Neural cell (in vitro differentiated cells): Measurements from ENCODE around the gene RFX6. TPM values are rescaled to one million over a fixed set of nuclear protein-coding genes. Genes with fewer than 3 reads are reported as not detected.

Experiments used
- H2AFZ ChIP-seq: fragments of 200-600, 300-800 bp; sonication (generic), shearing (Covaris generic); 2 replicates; pipeline ENCODE4 v1.6.0; 2014; ENCODE audit warnings: low read depth, mild to moderate bottlenecking, antibody characterized with exemption, low read length, moderate library complexity
- H3F3A ChIP-seq: fragments of 200-600 bp; shearing (Covaris generic); 2 replicates; pipeline ENCODE4 v1.6.1; 2016; ENCODE audit warnings: mild to moderate bottlenecking, moderate library complexity, mixed read lengths, antibody characterized with exemption, low read length; ENCODE audit not compliant: insufficient read depth, poor library complexity, severe bottlenecking
- H3K27ac ChIP-seq: fragments of 200-600, 300-800 bp; sonication (generic), shearing (Covaris generic); 2 replicates; pipeline ENCODE4 v1.5.1; 2014; ENCODE audit warnings: mild to moderate bottlenecking, low read length, moderate library complexity
- H3K27me3 ChIP-seq: fragments of 300-800, 200-600 bp; sonication (generic), shearing (Covaris generic); 2 replicates; pipeline ENCODE4 v1.6.0; 2014; ENCODE audit warnings: mild to moderate bottlenecking, low read depth, low read length, moderate library complexity; ENCODE audit not compliant: insufficient read depth
- H3K36me3 ChIP-seq: fragments of 300-800, 200-600 bp; sonication (generic), shearing (Covaris generic); 2 replicates; pipeline ENCODE4 v1.5.1; 2014; ENCODE audit warnings: mild to moderate bottlenecking, antibody characterized with exemption, low read length, moderate library complexity; ENCODE audit not compliant: insufficient read depth
- H3K4me2 ChIP-seq: fragments of 300-800, 200-600 bp; sonication (generic), shearing (Covaris generic); 2 replicates; pipeline ENCODE4 v1.6.0; 2014; ENCODE audit warnings: mild to moderate bottlenecking, low read length
- H3K4me3 ChIP-seq: fragments of 300-800, 200-600 bp; sonication (generic), shearing (Covaris generic); 2 replicates; pipeline ENCODE4 v1.5.1; 2014; ENCODE audit warnings: mild to moderate bottlenecking, low read length, moderate library complexity
- H3K79me2 ChIP-seq: fragments of 200-600 bp; shearing (Covaris generic); replicated peaks from 2 replicates; pipeline ENCODE4 v1.6.0; 2014; ENCODE audit warnings: mild to moderate bottlenecking, low read length, moderate library complexity; ENCODE audit not compliant: insufficient read depth
- H3K9ac ChIP-seq: fragments of 300-800, 200-600 bp; sonication (generic), shearing (Covaris generic); 2 replicates; pipeline ENCODE4 v1.6.1; 2016; ENCODE audit warnings: mild to moderate bottlenecking, low read length, mixed read lengths
- H3K9me2 ChIP-seq: fragments of 200-600 bp; shearing (Covaris generic); 2 replicates; pipeline ENCODE4 v1.6.1; 2016; ENCODE audit warnings: mild to moderate bottlenecking, low read length, mixed read lengths; ENCODE audit not compliant: insufficient read depth
- H3K9me3 ChIP-seq: fragments of 200-600, 300-800 bp; sonication (generic), shearing (Covaris generic); 2 replicates; pipeline ENCODE4 v1.6.1; 2016; ENCODE audit warnings: mild to moderate bottlenecking, mixed run types, low read length, moderate library complexity, mixed read lengths
- H4K20me1 ChIP-seq: fragments of 200-600 bp; shearing (Covaris generic); 2 replicates; pipeline ENCODE4 v1.6.1; 2016; ENCODE audit warnings: mild to moderate bottlenecking, mixed run types; ENCODE audit not compliant: insufficient read depth
- CTCF ChIP-seq: fragments of 450-650 bp; IDR thresholded peaks from 2 replicates; pipeline ENCODE4 v1.5.1; 2014; ENCODE audit warnings: antibody characterized with exemption, mild to moderate bottlenecking, moderate library complexity; ENCODE audit not compliant: poor library complexity, severe bottlenecking
- EP300 ChIP-seq: fragments of 450-650 bp; conservative IDR thresholded peaks from 2 replicates; pipeline ENCODE4 v1.6.1; 2014; ENCODE audit warnings: antibody characterized with exemption, mild to moderate bottlenecking, moderate library complexity; ENCODE audit not compliant: poor library complexity, severe bottlenecking
- EZH2 ChIP-seq: fragments of 200-600, 300-800 bp; shearing (Covaris generic), sonication (generic); IDR thresholded peaks from 2 replicates; pipeline ENCODE4 v1.6.1; 2014; ENCODE audit warnings: antibody characterized with exemption, low read length, borderline replicate concordance, mild to moderate bottlenecking; ENCODE audit not compliant: insufficient read depth, poor library complexity, severe bottlenecking
- MXI1 ChIP-seq: fragments of 450-650 bp; conservative IDR thresholded peaks from 2 replicates; pipeline ENCODE4 v1.6.1; 2014; ENCODE audit warnings: antibody characterized with exemption, mild to moderate bottlenecking; ENCODE audit not compliant: poor library complexity, severe bottlenecking
- POLR2AphosphoS5 ChIP-seq: IDR thresholded peaks from 2 replicates; pipeline ENCODE4 v1.6.1; 2012
- RAD21 ChIP-seq: fragments of 450-650 bp; conservative IDR thresholded peaks from 2 replicates; pipeline ENCODE4 v1.6.1; 2014; ENCODE audit warnings: antibody characterized with exemption, mild to moderate bottlenecking, moderate library complexity
- REST ChIP-seq: IDR thresholded peaks from 2 replicates; pipeline ENCODE4 v1.6.1; 2012; ENCODE audit warnings: borderline replicate concordance
- SMC3 ChIP-seq: fragments of 450-650 bp; conservative IDR thresholded peaks from 2 replicates; pipeline ENCODE4 v1.6.1; 2014; ENCODE audit warnings: antibody characterized with exemption, mild to moderate bottlenecking, moderate library complexity; ENCODE audit not compliant: poor library complexity
- TAF1 ChIP-seq: IDR thresholded peaks from 2 replicates; pipeline ENCODE4 v1.6.1; 2012; ENCODE audit warnings: low read depth
- polyA plus RNA-seq: library from polyadenylated mRNA; depleted of rRNA; stranded (reverse); fragments of >200 nt; gene quantifications from 2 replicates; pipeline ENCODE4 v1.2.3, GENCODE V29; 2014

RFX6 gene
- polyA plus RNA-seq, 1 donor from 2014 or later, result not detected

GRCh38 chr6:116881236-116881635 lies 4.2 kb downstream of the RFX6 start:
- H4K20me1 ChIP-seq, result no peaks in the 10 kb centered on the region
- no peaks in the 10 kb centered on the region for H3K9me3 ChIP-seq
- no peaks in the 10 kb centered on the region for H3K9me2 ChIP-seq
- H2AFZ ChIP-seq, result no peak overlapping the region
- no peaks in the 10 kb centered on the region for H3K79me2 ChIP-seq
- H3F3A ChIP-seq, result no peaks in the 10 kb centered on the region
- peaks cover 43% of the 10 kb centered on the region for H3K27me3 ChIP-seq
- H3K4me3 ChIP-seq, result no peak overlapping the region
- H3K9ac ChIP-seq, result no peak overlapping the region
- H3K4me2 ChIP-seq, result no peak overlapping the region
- TF ChIP-seq EP300, result no peak
- no peak for TF ChIP-seq POLR2AphosphoS5
- no peak for TF ChIP-seq TAF1
- TF ChIP-seq REST, result no peak
- no peak for TF ChIP-seq EZH2
- TF ChIP-seq SMC3, result no peak
- no peak for TF ChIP-seq MXI1
- TF ChIP-seq CTCF, result no peak
- TF ChIP-seq RAD21, result no peak
- H3K36me3 ChIP-seq, result no peaks in the 10 kb centered on the region
- no peak overlapping the region for H3K27ac ChIP-seq

- Histone ChIP-seq H2AFZ (no peak overlapping the region), H4K20me1 (no peaks in the 10 kb centered on the region), H3F3A (no peaks in the 10 kb centered on the region), H3K36me3 (no peaks in the 10 kb centered on the region), H3K9me2 (no peaks in the 10 kb centered on the region), H3K9me3 (no peaks in the 10 kb centered on the region), H3K4me3 (no peak overlapping the region), H3K27ac (no peak overlapping the region), H3K27me3 (peaks cover 26% of the 10 kb centered on the region), H3K79me2 (no peaks in the 10 kb centered on the region), H3K4me2 (no peak overlapping the region), H3K9ac (no peak overlapping the region)
- TF ChIP-seq RAD21, result no peak
- TF ChIP-seq POLR2AphosphoS5, result no peak
- TF ChIP-seq EZH2, result no peak
- no peak for TF ChIP-seq EP300
- no peak for TF ChIP-seq CTCF
- TF ChIP-seq REST, result no peak
These were observed 6.0 kb downstream of the RFX6 start for GRCh38 chr6:116883005-116883404.
